Caco-2 (cell line): ENCODE measurements around the gene SPOCK1. TPM values are rescaled to one million over a fixed set of nuclear protein-coding genes. Genes with fewer than 3 reads are reported as not detected.

Experiments used
- BruUV-seq: library from RNA; stranded (reverse); fragments of 400-500 nt; replicated peaks from 2 replicates; lab custom pipeline; 2021; lab: Mats Ljungman, UMichigan
- CTCF ChIA-PET: fragments of 300-600 bp; sonication (Branson Sonifier 250); formaldehyde crosslinking; loops from one replicate; lab custom pipeline; 2022; ENCODE audit warnings: antibody characterized with exemption; lab: Charles Lee
- POLR2A ChIA-PET: fragments of 300-600 bp; sonication (Branson Sonifier 250); formaldehyde crosslinking; loops from one replicate; lab custom pipeline; 2022; ENCODE audit warnings: antibody characterized with exemption; lab: Charles Lee
- DNase-seq, 2 experiments: peaks; one replicate each; pipeline versions ENCODE4 v3.0.0 to v3.0.0-alpha.2; 2020 to 2022
- H3K27me3 ChIP-seq: replicated peaks from 2 replicates; pipeline ENCODE4 v1.6.0; 2011; ENCODE audit warnings: low read length; ENCODE audit not compliant: control insufficient read depth, insufficient read depth
- H3K36me3 ChIP-seq: 2 replicates; pipeline ENCODE4 v1.5.1; 2011; ENCODE audit warnings: low read length; ENCODE audit not compliant: control insufficient read depth, insufficient read depth
- H3K4me1 ChIP-seq: fragments of 250-450 bp; sonication (Bioruptor Pico); 2 replicates; pipeline ENCODE4 v1.5.1; 2020; ENCODE audit warnings: mild to moderate bottlenecking
- H3K4me3 ChIP-seq: 2 replicates; pipeline ENCODE4 v1.5.1; 2011; ENCODE audit warnings: low read depth, mild to moderate bottlenecking, control low read depth, low read length
- H3K9me3 ChIP-seq: fragments of 250-450 bp; sonication (Bioruptor Pico); 2 replicates; pipeline ENCODE4 v1.5.1; 2020; ENCODE audit warnings: mild to moderate bottlenecking, moderate library complexity
- H3K27ac Mint-ChIP-seq: one replicate; pipeline ENCODE4 v1.8.0; 2022; ENCODE audit warnings: mixed read lengths; ENCODE audit not compliant: unreplicated experiment
- H3K27me3 Mint-ChIP-seq: one replicate; pipeline ENCODE4 v1.8.0; 2022; ENCODE audit warnings: mixed read lengths; ENCODE audit not compliant: insufficient read depth, unreplicated experiment
- H3K36me3 Mint-ChIP-seq: one replicate; pipeline ENCODE4 v1.8.0; 2022; ENCODE audit warnings: mild to moderate bottlenecking, mixed read lengths; ENCODE audit not compliant: insufficient read depth, unreplicated experiment
- H3K4me1 Mint-ChIP-seq: one replicate; pipeline ENCODE4 v1.8.0; 2022; ENCODE audit warnings: low read depth, mixed read lengths; ENCODE audit not compliant: unreplicated experiment
- H3K4me3 Mint-ChIP-seq: one replicate; pipeline ENCODE4 v1.8.0; 2022; ENCODE audit warnings: mild to moderate bottlenecking, moderate library complexity, mixed read lengths; ENCODE audit not compliant: unreplicated experiment
- H3K9me3 Mint-ChIP-seq: one replicate; pipeline ENCODE4 v1.8.0; 2022; ENCODE audit warnings: mixed read lengths; ENCODE audit not compliant: unreplicated experiment
- CTCF ChIP-seq, 2 experiments: fragments of 200-600 bp in 1 of 2; IDR thresholded peaks; 1 replicate in 1 of 2; 2 replicates in 1 of 2; pipeline versions ENCODE4 v1.5.1 to v1.8.0; 2011 to 2022; ENCODE audit warnings: antibody characterized with exemption in 1 of 2, control low read depth in 1 of 2, inconsistent platforms in 1 of 2, low read depth in 1 of 2, low read length in 1 of 2, mild to moderate bottlenecking in 1 of 2, moderate library complexity in 1 of 2; ENCODE audit not compliant: insufficient read depth in 1 of 2, severe bottlenecking in 1 of 2, unreplicated experiment in 1 of 2
- intact Hi-C: fragments of 100-400 bp; cut with micrococcal nuclease; formaldehyde crosslinking; loops from one replicate; pipeline ENCODE4 v1.10.0; 2022; ENCODE audit not compliant: unreplicated experiment
- total RNA-seq: library from RNA; stranded (reverse); gene quantifications from 2 replicates; pipeline ENCODE4 v1.2.3, GENCODE V29; 2022

SPOCK1 gene
- total RNA-seq, 1 experiment from 2014 or later = not detected

- no peaks in the 10 kb centered on the region for H3K4me1 Mint-ChIP-seq
- intact Hi-C loops = no loop called here
- H3K9me3 Mint-ChIP-seq = no peaks in the 10 kb centered on the region
- Histone ChIP-seq H3K4me3 (no peak overlapping the region), H3K4me1 (no peaks in the 10 kb centered on the region), H3K9me3 (no peaks in the 10 kb centered on the region), H3K27me3 (no peaks in the 10 kb centered on the region), H3K36me3 (no peaks in the 10 kb centered on the region)
- TF ChIP-seq CTCF (IDR thresholded peaks at IDR 0.05; ENCODE audit: insufficient read depth in 1 of 2, low read depth in 1 of 2, low read length in 1 of 2, severe bottlenecking in 1 of 2, unreplicated experiment in 1 of 2) = no peak
- H3K27me3 Mint-ChIP-seq = peaks cover 25% of the 10 kb centered on the region
- no peaks in the 10 kb centered on the region for H3K36me3 Mint-ChIP-seq
- CTCF ChIA-PET = no interaction called here
- BruUV-seq = no TSS peak
- no peak overlapping the region for H3K4me3 Mint-ChIP-seq
- POLR2A ChIA-PET = no interaction called here
- no peak overlapping the region for H3K27ac Mint-ChIP-seq
- DNase-seq = no peak
Observed at GRCh38 chr5:137290373-137290772, 208.8 kb downstream of the SPOCK1 start.

- H3K9me3 ChIP-seq = no peaks in the 10 kb centered on the region
- CTCF ChIA-PET = no interaction called here
Observed at GRCh38 chr5:137289856-137290255, 209.3 kb downstream of the SPOCK1 start.

GRCh38 chr5:137287569-137287968 is 211.6 kb downstream of the SPOCK1 start:
- POLR2A ChIA-PET = no interaction called here
- TF ChIP-seq CTCF (IDR thresholded peaks at IDR 0.05; ENCODE audit: insufficient read depth in 1 of 2, low read depth in 1 of 2, low read length in 1 of 2, severe bottlenecking in 1 of 2, unreplicated experiment in 1 of 2) = no peak
- no TSS peak for BruUV-seq
- CTCF ChIA-PET = no interaction called here
- no peak for DNase-seq
- no peaks in the 10 kb centered on the region for H3K9me3 Mint-ChIP-seq
- peaks cover 25% of the 10 kb centered on the region for H3K27me3 Mint-ChIP-seq
- no peak overlapping the region for H3K27ac Mint-ChIP-seq
- Histone ChIP-seq H3K4me3 (no peak overlapping the region), H3K27me3 (no peaks in the 10 kb centered on the region), H3K36me3 (no peaks in the 10 kb centered on the region), H3K9me3 (no peaks in the 10 kb centered on the region), H3K4me1 (no peaks in the 10 kb centered on the region)
- no peaks in the 10 kb centered on the region for H3K36me3 Mint-ChIP-seq
- intact Hi-C loops = no loop called here
- H3K4me1 Mint-ChIP-seq = no peaks in the 10 kb centered on the region
- no peak overlapping the region for H3K4me3 Mint-ChIP-seq

More at GRCh38 chr5:137289856-137290255, 209.3 kb downstream of the SPOCK1 start:
- BruUV-seq = no TSS peak
- no peak for DNase-seq
- TF ChIP-seq CTCF (IDR thresholded peaks at IDR 0.05; ENCODE audit: insufficient read depth in 1 of 2, low read depth in 1 of 2, low read length in 1 of 2, severe bottlenecking in 1 of 2, unreplicated experiment in 1 of 2) = no peak
- no peaks in the 10 kb centered on the region for H3K9me3 Mint-ChIP-seq
- no peaks in the 10 kb centered on the region for H3K36me3 Mint-ChIP-seq
- H3K27ac Mint-ChIP-seq = no peak overlapping the region
- H3K4me3 Mint-ChIP-seq = no peak overlapping the region
- Histone ChIP-seq H3K27me3 (no peaks in the 10 kb centered on the region), H3K36me3 (no peaks in the 10 kb centered on the region), H3K4me3 (no peak overlapping the region), H3K4me1 (no peaks in the 10 kb centered on the region)
- intact Hi-C loops = no loop called here
- H3K4me1 Mint-ChIP-seq = no peaks in the 10 kb centered on the region
- POLR2A ChIA-PET = no interaction called here
- H3K27me3 Mint-ChIP-seq = peaks cover 25% of the 10 kb centered on the region
